Esophagus muscularis mucosa (tissue), 3 donors: ENCODE results near the gene SRRM2.

Experiments used
- POLR2A ChIP-seq: fragments of 450-650 bp; IDR thresholded peaks from one replicate; pipeline ENCODE4 v1.6.1; 2017; ENCODE audit warnings: antibody characterized with exemption, moderate library complexity, mild to moderate bottlenecking, low read depth
- POLR2AphosphoS5 ChIP-seq, 2 donors: sonication (generic); formaldehyde crosslinking; IDR thresholded peaks; one replicate each; pipeline ENCODE4 v1.6.1; 2017; ENCODE audit warnings: antibody characterized with exemption in 2 of 2
- TF ChIP-seq, protein P1 (sequence below), 3 experiments: fragments of 200-600 bp in 2 of 3; fragments of 450-650 bp in 1 of 3; sonication (generic) in 2 of 3; IDR thresholded peaks; one replicate each; pipeline ENCODE4 v1.5.1; 2017 to 2019; ENCODE audit warnings: antibody characterized with exemption in 3 of 3, mild to moderate bottlenecking in 2 of 3, moderate library complexity in 1 of 3

DNA sequence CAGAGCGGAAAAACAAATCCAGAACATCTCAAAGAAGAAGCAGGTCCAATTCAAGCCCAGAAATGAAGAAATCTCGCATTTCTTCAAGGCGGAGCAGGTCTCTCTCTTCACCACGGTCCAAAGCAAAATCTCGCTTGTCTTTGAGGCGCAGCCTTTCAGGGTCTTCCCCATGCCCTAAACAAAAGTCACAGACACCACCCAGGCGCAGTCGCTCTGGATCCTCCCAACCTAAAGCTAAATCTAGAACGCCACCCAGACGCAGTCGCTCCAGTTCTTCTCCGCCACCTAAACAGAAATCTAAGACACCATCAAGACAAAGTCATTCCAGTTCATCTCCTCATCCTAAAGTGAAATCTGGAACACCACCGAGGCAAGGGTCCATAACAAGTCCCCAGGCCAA lies 10.3 kb downstream of the SRRM2 start:
- TF ChIP-seq, protein P1, sequence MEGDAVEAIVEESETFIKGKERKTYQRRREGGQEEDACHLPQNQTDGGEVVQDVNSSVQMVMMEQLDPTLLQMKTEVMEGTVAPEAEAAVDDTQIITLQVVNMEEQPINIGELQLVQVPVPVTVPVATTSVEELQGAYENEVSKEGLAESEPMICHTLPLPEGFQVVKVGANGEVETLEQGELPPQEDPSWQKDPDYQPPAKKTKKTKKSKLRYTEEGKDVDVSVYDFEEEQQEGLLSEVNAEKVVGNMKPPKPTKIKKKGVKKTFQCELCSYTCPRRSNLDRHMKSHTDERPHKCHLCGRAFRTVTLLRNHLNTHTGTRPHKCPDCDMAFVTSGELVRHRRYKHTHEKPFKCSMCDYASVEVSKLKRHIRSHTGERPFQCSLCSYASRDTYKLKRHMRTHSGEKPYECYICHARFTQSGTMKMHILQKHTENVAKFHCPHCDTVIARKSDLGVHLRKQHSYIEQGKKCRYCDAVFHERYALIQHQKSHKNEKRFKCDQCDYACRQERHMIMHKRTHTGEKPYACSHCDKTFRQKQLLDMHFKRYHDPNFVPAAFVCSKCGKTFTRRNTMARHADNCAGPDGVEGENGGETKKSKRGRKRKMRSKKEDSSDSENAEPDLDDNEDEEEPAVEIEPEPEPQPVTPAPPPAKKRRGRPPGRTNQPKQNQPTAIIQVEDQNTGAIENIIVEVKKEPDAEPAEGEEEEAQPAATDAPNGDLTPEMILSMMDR (IDR thresholded peaks at IDR 0.05): no peak
- no peak for TF ChIP-seq POLR2A
- TF ChIP-seq POLR2AphosphoS5 (IDR thresholded peaks at IDR 0.05): no peak
